HG02884 (cell line): Measurements from ENCODE around the gene KIF26B.

Experiments used
- ATAC-seq: cut with Tn5 transposase; IDR thresholded peaks from one replicate; pipeline ENCODE4 v1.9.1; 2021; ENCODE audit warnings: mild to moderate bottlenecking, moderate library complexity; ENCODE audit not compliant: unreplicated experiment

KIF26B gene

GRCh38 chr1:245608271-245608670, 453.5 kb downstream of the KIF26B start:
- no peak for ATAC-seq

DNA sequence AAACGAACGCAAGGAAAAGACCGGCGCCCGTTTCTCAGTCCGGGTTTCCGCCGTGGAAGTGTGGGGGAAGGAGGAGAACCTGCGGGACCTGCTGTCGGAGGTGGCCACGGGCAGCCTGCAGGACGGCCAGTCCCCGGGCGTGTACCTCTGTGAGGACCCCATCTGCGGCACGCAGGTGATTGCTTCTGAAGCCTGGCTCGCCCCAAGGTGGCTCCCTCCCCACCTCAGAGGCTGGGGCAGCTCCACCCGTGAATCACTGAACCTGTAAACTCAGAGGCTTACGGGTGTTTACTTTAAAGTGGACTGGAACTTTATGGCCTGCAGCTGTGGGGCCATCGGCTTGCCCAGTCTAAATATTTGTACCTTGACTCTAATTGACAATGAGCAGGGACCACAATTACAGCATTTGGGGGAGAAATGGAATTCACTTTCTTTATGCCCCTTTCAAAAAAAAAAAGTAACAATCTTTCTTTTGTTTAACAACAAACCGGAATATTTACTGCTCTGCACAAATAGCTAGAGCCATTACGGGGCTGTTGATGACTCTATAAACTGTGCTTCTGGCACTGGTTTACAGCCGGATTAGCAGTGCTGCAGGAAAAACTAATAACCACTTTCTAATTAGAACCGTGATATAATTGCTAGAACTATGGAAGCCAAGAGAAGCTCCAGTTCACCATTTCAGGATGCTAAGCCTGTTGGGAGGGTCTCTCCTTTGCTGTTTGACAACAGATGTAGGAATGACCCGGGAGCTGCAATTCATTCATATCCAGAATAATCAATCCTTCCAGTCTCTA, 454.8 kb downstream of the KIF26B start:
- no peak for ATAC-seq

GRCh38 chr1:245611251-245611650, 456.5 kb downstream of the KIF26B start:
- ATAC-seq: no peak

- ATAC-seq: no peak
These were observed 459.7 kb downstream of the KIF26B start for GRCh38 chr1:245614476-245614875.

DNA sequence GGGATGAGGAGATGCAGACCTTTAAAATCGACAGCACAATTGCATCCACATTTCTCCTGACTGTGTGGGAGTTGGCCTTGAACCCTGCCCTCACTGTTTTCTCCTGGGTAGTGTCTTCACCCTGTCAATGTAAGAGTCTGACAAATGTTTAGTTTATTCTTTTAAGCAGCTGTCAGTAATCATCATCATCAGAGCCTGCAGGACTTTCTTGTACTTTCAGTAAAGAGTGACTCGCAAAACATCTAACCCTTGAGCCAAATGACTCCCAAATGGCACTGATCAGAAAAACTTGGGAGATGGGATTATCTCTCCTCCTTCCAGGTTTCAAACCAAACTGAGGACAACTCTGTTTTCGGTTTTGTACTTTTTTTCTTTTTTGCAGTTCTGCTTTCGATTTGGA, 460.2 kb downstream of the KIF26B start:
- ATAC-seq: no peak

DNA sequence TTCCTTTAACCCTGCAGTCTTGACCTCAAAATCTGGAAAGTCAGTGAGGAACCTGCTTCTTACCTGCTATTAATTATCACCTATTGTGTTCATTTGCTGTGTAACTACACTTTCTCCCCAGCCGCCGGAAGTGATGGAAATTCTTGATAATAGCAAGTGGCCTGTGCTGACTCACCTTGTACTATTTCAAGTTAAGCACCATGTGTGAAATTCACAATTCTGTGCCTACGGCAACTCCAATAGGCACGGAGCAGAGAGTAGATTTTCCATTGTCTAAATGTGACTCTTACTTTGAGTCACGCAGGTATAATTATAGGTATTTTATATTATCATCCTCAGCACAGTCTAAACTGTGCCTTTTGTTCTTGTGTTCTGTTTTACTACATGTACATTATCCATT, 466.8 kb downstream of the KIF26B start:
- peak; percentile 75 for ATAC-seq

DNA sequence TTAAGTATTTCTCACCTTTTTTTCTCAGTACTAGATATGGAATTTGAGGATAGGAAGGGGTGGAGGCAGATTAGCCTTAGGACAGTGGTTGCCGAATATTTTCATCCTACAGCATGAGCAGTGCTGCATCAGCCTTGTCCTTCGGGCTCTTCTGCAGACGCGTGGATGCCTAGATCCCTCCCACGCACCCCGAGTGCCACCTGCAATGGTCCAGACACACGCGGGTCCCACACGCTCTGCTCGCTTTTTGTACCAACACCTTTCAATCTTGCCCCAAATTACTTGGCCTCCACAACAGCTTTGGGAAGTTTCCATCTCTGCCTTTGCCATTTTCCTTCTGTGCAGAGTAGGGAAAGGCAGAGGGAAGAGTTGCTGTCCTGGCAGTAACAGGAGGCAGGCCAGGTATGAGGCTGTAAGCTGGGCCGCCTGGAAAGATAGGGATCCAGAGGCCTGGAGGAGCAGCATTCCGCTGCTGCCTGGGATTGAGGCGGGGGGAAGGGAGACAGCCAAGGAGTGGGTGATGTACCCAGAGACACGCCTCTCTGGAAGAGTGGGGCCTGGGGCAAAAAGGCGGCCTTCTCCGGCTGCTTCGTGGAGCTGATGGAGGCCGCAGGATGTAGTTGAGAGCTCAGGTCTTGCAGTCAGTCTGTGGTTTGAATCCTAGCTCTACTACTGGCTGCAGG, 467.7 kb downstream of the KIF26B start:
- ATAC-seq: no peak

DNA sequence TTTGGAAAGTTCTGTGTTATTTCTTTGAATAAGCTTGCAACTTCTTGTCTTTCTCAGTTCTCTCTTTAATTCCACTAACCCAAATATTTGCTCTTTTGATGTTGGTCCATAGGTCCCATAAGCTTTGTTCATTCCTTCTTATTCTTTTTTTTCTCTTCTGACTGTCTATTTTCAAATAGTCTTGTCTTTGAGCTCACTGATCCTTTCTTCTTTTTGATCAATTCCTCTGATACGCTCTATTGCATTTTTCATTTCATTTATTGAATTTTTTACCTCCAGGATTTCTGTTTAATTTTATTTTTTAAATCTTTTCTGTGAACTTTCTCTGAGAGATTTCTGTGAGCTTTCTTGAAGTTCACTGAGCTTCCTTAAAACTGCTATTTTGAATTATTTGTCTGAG, 486.6 kb downstream of the KIF26B start:
- no peak for ATAC-seq

DNA sequence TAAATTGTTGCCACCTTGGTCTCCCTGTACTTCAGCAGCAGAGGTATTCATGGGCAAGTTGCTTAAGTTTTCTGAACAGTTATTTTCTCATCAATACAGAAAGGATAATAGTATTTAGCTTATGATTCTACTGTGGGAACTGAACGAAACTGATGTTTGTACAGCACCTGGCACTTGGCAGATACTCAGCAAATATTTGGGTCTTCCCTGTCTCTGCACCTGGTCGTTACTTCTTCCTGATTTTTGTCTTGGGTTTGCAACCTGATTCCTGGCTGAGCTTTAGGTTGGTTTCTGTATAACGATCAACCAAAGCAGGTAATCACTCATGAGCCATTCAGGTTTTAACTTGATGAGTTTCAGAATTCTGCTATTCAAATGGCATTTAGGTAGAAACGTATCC, 490.6 kb downstream of the KIF26B start:
- ATAC-seq: peak; percentile 11

- ATAC-seq: peak; percentile 54
These were observed 491.1 kb downstream of the KIF26B start for GRCh38 chr1:245645894-245646293.

DNA sequence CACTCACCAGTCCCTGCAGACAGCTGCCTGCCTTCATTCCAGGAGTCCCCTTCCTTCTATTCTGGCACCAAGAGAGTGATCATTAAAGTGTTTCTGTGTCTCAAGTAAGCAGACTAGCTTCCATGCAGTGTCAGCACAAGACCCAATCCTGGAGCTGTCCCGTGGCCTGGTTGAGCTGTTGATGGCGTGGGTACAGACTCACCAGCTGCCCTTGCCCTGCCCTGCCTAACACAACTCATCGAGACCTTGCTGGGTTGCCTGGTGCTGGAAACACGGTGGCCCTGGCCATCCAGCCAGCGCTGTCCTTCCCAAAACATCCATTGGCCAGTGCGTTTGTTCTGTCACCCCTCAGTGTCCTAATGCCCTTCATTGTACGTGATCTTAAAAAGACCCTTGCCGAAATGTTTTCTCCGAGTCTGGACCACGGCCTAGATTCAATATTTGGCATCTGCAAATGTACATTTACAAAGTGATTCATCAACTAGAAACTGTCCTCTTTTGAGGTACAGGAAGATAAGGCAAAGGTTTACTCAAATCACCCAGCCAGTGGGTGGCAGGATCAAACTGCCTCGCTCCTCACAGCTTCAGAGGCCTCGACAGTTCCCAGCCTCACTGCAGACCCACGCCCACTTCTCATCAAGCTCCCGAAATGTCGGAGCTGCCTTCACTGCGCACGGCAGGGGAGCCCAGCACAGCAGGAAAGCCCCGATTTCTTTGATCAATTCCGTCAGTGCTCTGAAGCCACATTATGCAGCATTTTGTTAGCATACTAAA, 494.2 kb downstream of the KIF26B start:
- peak; percentile 30 for ATAC-seq

DNA sequence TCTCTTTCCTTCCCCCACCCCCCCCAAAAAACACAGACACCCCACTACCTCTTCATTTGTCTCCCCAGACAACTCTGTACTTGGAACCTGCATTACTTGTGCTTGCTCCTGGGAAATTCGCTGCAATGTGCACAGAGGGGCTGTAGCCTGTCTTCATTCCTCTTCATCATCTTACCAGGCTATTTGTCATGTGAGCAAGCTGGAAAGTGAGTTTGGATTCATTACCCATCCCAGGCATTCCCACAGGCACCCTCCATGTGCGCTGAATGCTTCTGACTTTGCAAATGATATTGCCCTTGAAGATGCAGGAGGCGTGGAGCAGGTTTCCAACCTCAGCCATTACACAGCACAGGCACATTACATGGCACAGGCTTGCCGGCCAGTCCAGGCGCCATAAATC, 494.9 kb downstream of the KIF26B start:
- no peak for ATAC-seq

- no peak for ATAC-seq
These were observed 495.7 kb downstream of the KIF26B start for GRCh38 chr1:245650441-245650960.

- no peak for ATAC-seq
These were observed 496.3 kb downstream of the KIF26B start for GRCh38 chr1:245651093-245651492.

GRCh38 chr1:245652116-245652515, 497.3 kb downstream of the KIF26B start:
- no peak for ATAC-seq

GRCh38 chr1:245652660-245653427, 498.1 kb downstream of the KIF26B start:
- ATAC-seq: no peak

- no peak for ATAC-seq
These were observed 499.8 kb downstream of the KIF26B start for GRCh38 chr1:245654460-245655050.

- no peak for ATAC-seq
These were observed 501.5 kb downstream of the KIF26B start for GRCh38 chr1:245656189-245656717.

DNA sequence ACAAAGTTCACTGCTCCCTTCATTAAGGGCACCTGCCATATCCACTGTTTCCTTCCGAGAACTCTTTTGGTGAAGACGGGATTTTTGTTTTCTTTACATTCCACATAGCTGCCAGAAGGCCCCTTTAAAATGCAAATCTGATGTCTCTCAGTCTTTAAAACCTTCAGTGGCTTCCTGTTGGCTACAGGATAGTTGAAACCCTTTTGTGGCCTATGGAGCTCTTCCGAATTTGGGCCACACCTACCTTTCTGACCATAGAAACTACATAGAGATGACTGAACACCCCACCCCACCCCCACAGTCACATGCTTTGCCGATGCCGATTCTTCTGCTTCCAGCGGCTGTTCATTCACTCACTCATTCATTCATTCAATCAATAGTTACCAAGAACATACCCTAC, 502.6 kb downstream of the KIF26B start:
- ATAC-seq: no peak

DNA sequence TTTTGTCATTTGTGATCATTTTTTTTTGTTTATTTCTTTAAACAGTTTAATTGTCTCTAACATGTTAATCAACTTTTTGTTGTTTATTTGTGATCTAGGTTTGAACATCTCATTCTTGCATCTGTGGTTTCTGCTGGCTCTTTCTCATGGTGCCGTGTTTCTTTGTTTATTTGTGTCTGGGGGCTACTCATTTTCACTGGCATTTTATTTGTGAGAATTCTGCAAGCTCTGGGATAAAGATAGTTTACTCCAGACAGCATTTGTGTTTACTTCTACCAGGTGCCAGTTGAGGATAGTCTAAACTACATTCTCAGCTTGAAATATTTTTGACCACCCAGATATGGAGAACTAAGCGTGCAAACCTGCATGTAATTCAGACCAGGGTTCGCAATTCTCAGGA, 508.6 kb downstream of the KIF26B start:
- ATAC-seq: no peak
